GM21526 (cell line): ENCODE data around the gene FHOD3.
A peak's percentile ranks its signal among the peaks of the same experiment; 100 is the strongest.

Source experiments
- ATAC-seq: cut with Tn5 transposase; IDR thresholded peaks from one replicate; pipeline ENCODE4 v1.9.1; 2021; ENCODE audit warnings: moderate library complexity; ENCODE audit not compliant: unreplicated experiment, low FRiP score

Gene FHOD3

GRCh38 chr18:36464126-36464651 lies 166.7 kb downstream of the FHOD3 start:
- no peak for ATAC-seq

DNA sequence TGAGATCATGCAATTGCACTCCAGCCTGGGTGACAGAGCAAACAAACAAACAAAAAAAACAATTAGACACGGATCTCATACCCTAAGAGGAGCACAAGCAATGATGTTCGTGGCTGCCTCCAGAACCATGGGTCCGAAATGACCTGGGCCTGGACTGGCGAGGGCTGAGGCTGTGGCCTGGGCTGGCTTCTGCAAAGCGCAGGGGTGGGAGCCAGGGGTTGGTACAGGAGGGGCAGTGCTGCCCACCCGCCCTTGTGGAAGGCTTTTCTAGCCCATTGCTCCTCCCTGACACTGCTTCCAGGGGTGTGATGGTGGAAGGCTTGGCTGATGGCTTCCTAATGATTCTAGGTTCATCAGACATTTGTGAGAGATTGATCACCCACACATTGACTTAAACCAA lies 167.8 kb downstream of the FHOD3 start:
- ATAC-seq, result no peak

GRCh38 chr18:36465970-36466369 lies 168.5 kb downstream of the FHOD3 start:
- no peak for ATAC-seq

DNA sequence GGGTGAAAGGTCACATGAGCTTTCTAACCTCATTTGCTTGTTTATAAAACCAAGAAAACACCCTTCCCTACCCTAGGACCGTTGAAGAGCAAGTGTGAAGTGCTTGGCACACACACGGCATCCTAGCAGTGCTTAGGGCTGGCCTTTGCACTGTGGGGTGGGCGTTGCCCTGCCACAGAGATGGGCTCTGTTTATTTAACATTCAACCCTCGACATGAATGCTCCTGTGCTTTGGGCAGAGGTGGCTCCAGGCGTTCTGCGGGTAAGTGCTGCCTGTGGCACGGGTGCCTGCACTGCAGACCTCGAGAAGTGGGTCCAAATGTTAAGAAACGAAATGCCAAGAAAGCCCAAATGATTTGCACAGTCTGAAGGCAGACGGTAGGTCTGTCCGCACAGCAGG lies 170.1 kb downstream of the FHOD3 start:
- no peak for ATAC-seq

DNA sequence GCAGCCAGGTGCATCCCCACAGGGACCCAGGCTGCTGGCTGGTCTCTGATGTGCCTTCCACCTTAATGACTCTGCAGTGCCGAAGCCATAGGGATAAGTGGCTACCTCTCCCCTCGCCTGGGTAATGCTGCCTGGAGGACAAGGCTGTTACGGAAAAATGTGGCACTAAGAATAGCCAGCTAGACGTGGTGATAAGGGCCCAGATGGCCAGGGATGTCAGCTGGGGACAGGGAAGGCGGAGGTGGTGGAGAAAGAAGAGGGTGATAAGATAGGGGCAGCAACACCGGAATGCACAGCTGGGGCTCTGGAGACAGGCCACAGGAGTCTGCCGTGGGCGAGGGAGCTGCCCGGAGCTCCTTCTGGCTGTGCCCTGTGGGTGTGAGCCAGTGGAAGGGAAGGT lies 170.6 kb downstream of the FHOD3 start:
- ATAC-seq, result no peak

DNA sequence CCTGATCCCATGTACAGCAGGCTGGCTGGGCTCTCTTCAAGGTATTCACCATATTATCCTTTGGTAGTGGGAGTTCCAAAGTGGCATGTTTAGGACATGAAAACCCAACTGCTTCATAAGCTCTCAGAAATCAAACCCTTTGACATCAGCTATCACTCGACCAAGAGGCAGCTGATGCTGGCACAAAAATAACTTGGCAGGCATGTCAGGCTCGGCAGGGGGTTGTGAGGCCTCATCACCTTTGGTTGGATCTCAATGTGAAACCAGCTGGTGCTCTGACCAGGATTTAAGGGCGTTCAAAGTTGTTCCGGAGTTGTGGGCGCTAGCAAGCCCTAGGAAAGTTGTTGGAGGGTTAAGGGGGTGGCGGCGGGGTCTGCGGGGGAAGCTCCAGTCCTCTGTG lies 171.9 kb downstream of the FHOD3 start:
- ATAC-seq, result no peak

DNA sequence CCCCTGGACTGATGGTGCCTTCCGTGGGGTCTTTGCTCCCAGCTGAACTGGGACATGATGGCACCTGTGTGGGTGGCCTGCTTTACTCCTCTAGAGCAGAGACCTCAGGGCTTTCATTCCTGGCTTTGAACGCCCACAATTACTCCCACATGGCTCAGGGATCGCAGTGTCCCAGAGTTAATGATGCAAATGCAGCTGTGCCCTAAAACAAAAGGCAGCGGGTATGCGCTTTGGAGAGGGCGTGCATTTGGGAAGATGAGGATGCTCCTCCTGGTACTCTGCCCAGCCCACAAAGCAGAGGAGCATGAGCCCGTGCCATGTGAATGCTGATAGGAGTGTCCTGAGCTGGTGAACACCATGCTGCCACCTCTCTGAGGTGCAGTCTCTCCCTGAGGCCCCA lies 173.4 kb downstream of the FHOD3 start:
- ATAC-seq, result no peak

DNA sequence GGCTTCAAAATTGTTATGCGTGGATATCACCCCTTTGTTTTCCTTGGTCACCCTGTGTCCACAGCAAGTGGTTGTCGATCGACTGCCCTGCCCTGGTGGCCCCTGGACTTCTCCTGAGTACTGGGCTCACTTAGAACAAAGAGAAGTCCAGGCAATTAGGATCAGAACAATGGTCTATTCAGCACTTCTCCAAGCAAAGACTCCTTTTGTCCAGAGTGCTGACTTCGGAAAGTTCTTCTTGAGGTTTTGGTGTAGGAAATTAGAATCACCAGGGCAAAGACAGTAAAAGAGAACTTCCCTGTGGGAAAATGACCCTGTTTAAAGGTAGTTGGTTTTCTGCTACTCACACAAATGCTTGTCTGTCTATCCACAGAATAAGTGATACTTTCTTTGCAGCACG lies 173.9 kb downstream of the FHOD3 start:
- ATAC-seq, result no peak

DNA sequence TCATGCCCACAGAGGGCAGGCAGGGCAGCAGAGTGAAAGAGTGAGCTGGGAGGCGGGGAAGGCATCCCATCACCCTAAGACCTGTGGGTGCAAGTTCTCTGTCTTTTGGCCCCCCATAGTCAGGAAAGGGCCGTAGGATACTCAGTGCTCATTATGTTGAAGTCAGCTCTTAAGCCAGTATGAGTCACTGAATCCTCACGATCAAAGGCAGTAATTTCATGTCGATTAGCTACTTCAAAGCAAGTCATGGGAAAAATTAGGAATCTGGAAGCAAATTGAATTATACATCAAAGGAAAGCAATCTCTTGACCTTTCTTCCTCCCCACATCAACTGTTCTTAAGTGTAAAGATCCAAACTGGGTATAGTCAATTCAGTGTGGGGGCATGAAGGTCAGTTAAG lies 178.9 kb downstream of the FHOD3 start:
- ATAC-seq, result no peak

- ATAC-seq, result no peak
These were observed 180.3 kb downstream of the FHOD3 start for GRCh38 chr18:36477776-36478175.

GRCh38 chr18:36481201-36481657 lies 183.7 kb downstream of the FHOD3 start:
- no peak for ATAC-seq

- no peak for ATAC-seq
These were observed 184.4 kb downstream of the FHOD3 start for GRCh38 chr18:36481935-36482334.

DNA sequence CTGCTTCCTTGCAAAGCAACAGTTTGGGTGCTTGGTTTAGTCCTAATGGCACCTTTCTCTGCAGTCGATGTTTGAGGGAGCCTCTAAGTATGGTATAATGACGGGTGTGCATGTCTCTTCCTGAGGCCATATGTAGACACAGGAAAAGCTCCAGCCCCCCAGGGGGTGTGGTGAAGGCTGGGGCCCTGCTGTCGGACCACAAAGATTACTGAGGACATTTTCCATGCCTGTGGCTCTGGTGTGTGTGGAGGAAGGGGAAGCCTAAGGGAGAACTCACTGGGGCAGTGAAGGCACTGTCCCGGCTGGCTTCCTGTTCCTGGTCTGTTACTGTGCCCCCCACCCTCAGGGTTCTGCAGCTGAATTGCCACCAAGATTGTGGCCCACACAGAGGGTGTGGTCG lies 187.1 kb downstream of the FHOD3 start:
- ATAC-seq, result no peak

- ATAC-seq, result no peak
These were observed 188.3 kb downstream of the FHOD3 start for GRCh38 chr18:36485772-36486171.

DNA sequence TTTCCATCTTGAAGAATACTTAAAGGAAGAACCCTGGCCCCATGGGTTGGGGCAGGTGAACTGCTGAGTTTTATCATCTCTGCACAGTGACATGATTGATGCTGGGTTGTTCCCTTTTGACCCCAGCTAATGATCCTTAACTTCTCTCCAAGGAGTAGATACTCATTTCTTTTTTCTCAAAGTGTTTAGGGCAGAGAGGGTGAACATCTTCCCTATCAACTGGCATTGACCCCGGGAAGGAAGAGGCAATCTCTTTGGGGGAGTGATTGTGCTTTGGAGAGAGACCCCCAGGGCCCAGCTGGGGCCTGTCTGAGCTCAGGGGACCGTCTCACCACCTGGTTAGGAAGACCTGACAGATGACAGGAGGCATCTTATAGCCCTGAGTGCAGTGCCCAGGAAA lies 190.6 kb downstream of the FHOD3 start:
- ATAC-seq, result no peak

DNA sequence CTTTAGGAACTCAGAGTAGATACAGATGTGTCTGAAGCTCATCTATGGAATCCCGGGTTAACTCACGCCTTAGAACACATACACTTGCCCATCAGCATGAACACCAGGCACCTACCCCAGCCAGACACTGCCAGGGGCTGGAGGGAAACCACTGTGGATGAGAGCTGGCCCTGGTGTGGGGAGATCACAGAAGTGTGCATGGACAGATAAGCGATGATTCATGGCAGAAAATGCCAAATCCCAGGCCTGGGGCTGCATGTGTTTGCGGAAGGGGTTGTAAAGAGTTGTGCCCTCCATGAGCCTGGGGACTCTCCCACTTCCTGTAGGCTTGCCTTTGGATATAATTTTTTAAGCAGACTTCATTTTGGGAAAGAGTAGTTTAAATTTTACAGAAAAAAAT lies 193.4 kb downstream of the FHOD3 start:
- no peak for ATAC-seq

- ATAC-seq, result no peak
These were observed 195.3 kb downstream of the FHOD3 start for GRCh38 chr18:36492604-36493329.

DNA sequence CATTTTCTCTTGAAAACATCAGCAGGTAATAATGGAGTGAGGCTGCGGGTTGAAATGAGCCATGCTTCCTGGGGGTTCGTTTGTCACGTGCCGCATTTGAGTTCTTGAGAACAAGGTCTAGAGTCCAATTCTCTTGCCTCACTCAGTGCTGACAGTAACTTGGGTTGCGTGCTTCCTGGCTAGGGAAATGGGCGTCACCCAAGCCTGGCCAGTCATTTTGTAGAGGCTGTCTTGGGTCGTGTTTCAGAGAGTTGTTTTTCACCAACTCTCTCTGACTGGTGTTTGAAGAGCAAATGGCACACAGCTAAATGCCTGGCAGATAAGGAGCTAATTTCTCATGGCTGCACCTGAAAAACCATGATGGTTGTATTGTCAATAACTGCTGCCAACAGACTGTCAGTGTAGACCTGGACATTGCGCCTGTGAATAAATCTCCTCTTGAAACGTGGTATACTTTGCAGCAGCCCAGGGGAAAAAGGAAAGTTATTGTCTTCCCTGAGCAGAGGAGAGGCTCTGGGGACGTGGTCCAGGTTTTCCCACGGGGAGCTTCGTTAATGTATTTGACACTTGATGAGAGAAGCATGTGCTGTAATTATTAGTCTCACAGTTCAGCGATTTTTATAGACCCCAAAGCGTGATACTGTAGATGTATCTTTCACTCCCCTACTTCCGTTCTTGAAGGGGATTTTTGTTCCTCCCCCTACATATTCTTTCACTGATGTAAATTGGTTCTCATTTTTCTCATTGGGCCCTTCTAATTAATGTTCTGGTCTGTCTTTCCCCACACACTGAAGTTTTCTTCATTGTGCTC lies 196.0 kb downstream of the FHOD3 start:
- no peak for ATAC-seq

DNA sequence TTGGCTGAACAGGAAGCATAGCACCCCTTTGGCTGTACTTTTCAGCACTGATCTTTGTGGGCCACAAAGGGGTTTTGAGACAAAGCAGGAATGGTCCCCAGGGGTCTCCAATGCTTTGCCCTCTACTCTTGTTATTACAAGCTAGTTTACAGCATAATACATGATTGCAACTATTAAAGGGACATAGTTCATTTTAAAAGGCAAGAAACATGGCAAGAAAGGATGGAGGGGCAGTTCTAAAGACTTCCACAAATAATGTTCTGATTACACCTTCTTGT lies 196.6 kb downstream of the FHOD3 start:
- no peak for ATAC-seq

GRCh38 chr18:36496022-36496421 lies 198.5 kb downstream of the FHOD3 start:
- ATAC-seq, result no peak

GRCh38 chr18:36499938-36500337 lies 202.4 kb downstream of the FHOD3 start:
- ATAC-seq, result peak; percentile 56

DNA sequence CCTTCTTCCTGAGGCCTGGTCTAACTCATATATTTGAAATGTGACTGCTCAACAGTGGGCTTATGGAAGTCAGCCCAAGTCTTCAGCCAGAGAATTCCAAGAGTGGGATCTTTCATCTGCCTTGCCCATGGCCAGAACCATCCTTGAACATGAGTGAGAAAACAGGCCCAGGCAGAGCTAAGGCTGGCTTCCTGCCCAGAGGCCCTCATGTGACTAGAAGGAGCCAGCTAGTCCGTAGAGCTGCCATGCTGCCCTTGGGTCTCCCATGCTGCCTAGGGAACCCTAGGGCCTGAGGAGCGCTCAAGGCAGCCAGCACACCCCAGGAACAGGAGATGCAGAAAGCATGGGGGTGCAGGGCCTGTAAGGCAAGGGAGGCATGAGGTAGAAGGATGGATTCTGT lies 203.6 kb downstream of the FHOD3 start:
- no peak for ATAC-seq
